ENCODE results near the gene PTPRD. TPM values are rescaled to one million over a fixed set of nuclear protein-coding genes. Genes with fewer than 3 reads are reported as not detected.

Gene PTPRD
- total RNA-seq, 4 donors from 2014 or later, result 0.78 to 11.7 (median 1.6) TPM

GRCh38 chr9:9783211-9783610 lies 829.6 kb downstream of the PTPRD start:
- no peak overlapping the region for H3K4me3 ChIP-seq
- H3K36me3 ChIP-seq, result no peaks in the 10 kb centered on the region
- DNase-seq, result no peak
- intact Hi-C loops (cut with DNase I; ENCODE audit: low total_unique reads), result no loop called here
- no peaks in the 10 kb centered on the region for H3K9me3 ChIP-seq
- no peak for TF ChIP-seq POLR2A (IDR thresholded peaks at IDR 0.05)
- TF ChIP-seq CTCF (IDR thresholded peaks at IDR 0.05 in 4 of 5, conservative IDR thresholded peaks at IDR 0.05 in 1 of 5), result no peak
- no peaks in the 10 kb centered on the region for H3K4me1 ChIP-seq
- H3K27me3 ChIP-seq, result no peaks in the 10 kb centered on the region
- no peak overlapping the region for H3K27ac ChIP-seq
- in situ Hi-C loops (cut with MboI; ENCODE audit: low sequenced_read_pairs in 4 of 4), result no loop called here
- ATAC-seq, result no peak

- TF ChIP-seq CTCF (IDR thresholded peaks at IDR 0.05 in 4 of 5, conservative IDR thresholded peaks at IDR 0.05 in 1 of 5), result no peak
- no peak for TF ChIP-seq POLR2A (IDR thresholded peaks at IDR 0.05)
Observed at GRCh38 chr9:9778293-9778692, 834.5 kb downstream of the PTPRD start.

GRCh38 chr9:9774471-9774870 lies 838.3 kb downstream of the PTPRD start:
- in situ Hi-C loops (cut with MboI; ENCODE audit: low sequenced_read_pairs in 4 of 4), result no loop called here
- no peak for ATAC-seq

More at GRCh38 chr9:9778293-9778692, 834.5 kb downstream of the PTPRD start:
- Histone ChIP-seq H3K4me1 (no peaks in the 10 kb centered on the region), H3K36me3 (no peaks in the 10 kb centered on the region), H3K9me3 (no peaks in the 10 kb centered on the region), H3K4me3 (no peak overlapping the region), H3K27me3 (no peaks in the 10 kb centered on the region), H3K27ac (no peak overlapping the region)
- no peak for DNase-seq
- intact Hi-C loops (cut with DNase I; ENCODE audit: low total_unique reads) (no loop called here), in situ Hi-C loops (cut with MboI; ENCODE audit: low sequenced_read_pairs in 4 of 4) (no loop called here)
- no peak for ATAC-seq

GRCh38 chr9:9771314-9771713 lies 841.5 kb downstream of the PTPRD start:
- DNase-seq (no peak), ATAC-seq (no peak)
- in situ Hi-C loops (cut with MboI; ENCODE audit: low sequenced_read_pairs in 4 of 4), result no loop called here
- no peaks in the 10 kb centered on the region for H3K9me3 ChIP-seq
- H3K4me1 ChIP-seq, result no peaks in the 10 kb centered on the region
- no peak for TF ChIP-seq CTCF (IDR thresholded peaks at IDR 0.05 in 4 of 5, conservative IDR thresholded peaks at IDR 0.05 in 1 of 5)
- TF ChIP-seq POLR2A (IDR thresholded peaks at IDR 0.05), result no peak
- H3K36me3 ChIP-seq, result no peaks in the 10 kb centered on the region
- H3K4me3 ChIP-seq, result no peak overlapping the region
- H3K27ac ChIP-seq, result no peak overlapping the region
- intact Hi-C loops (cut with DNase I; ENCODE audit: low total_unique reads), result no loop called here
- no peaks in the 10 kb centered on the region for H3K27me3 ChIP-seq

More at GRCh38 chr9:9774471-9774870, 838.3 kb downstream of the PTPRD start:
- DNase-seq, result no peak
- Histone ChIP-seq H3K27ac (no peak overlapping the region), H3K4me3 (no peak overlapping the region), H3K9me3 (no peaks in the 10 kb centered on the region), H3K36me3 (no peaks in the 10 kb centered on the region), H3K4me1 (no peaks in the 10 kb centered on the region), H3K27me3 (no peaks in the 10 kb centered on the region)
- no peak for TF ChIP-seq CTCF (IDR thresholded peaks at IDR 0.05 in 4 of 5, conservative IDR thresholded peaks at IDR 0.05 in 1 of 5)
- TF ChIP-seq POLR2A (IDR thresholded peaks at IDR 0.05), result no peak
- intact Hi-C loops (cut with DNase I; ENCODE audit: low total_unique reads), result no loop called here

GRCh38 chr9:9764821-9765220 lies 848.0 kb downstream of the PTPRD start:
- no peak for ATAC-seq
- Histone ChIP-seq H3K9me3 (no peaks in the 10 kb centered on the region), H3K27me3 (no peaks in the 10 kb centered on the region), H3K4me3 (no peak overlapping the region), H3K27ac (no peak overlapping the region), H3K36me3 (no peaks in the 10 kb centered on the region), H3K4me1 (no peaks in the 10 kb centered on the region)
- intact Hi-C loops (cut with DNase I; ENCODE audit: low total_unique reads) (no loop called here), in situ Hi-C loops (cut with MboI; ENCODE audit: low sequenced_read_pairs in 4 of 4) (no loop called here)
- TF ChIP-seq POLR2A (IDR thresholded peaks at IDR 0.05), result no peak
- no peak for DNase-seq
